H1 (cell line): Measurements from ENCODE around the gene RBM26. TPM values are rescaled to one million over a fixed set of nuclear protein-coding genes. Genes with fewer than 3 reads are reported as not detected.

ENCODE experiments used
- CHD7 ChIP-seq: fragments of 300-600 bp; sonication (generic); IDR thresholded peaks from 2 replicates; pipeline ENCODE4 v1.7.1; 2012; ENCODE audit warnings: low read length, moderate library complexity, mild to moderate bottlenecking, inconsistent platforms; ENCODE audit not compliant: insufficient replicate concordance
- MAX ChIP-seq: IDR thresholded peaks from 2 replicates; pipeline ENCODE4 v1.6.1; 2012; ENCODE audit warnings: inconsistent platforms
- RFX5 ChIP-seq: IDR thresholded peaks from 2 replicates; pipeline ENCODE4 v1.6.1; 2011; ENCODE audit warnings: low read depth, low read length, improper control_type of control experiment, borderline replicate concordance
- polyA plus RNA-seq, 7 experiments: library from polyadenylated mRNA; depleted of rRNA in 3 of 7; stranded (reverse) in 5 of 7; unstranded in 2 of 7; fragments of >200 nt in 5 of 7; fragments of 200-250 nt in 2 of 7; gene quantifications; 1 replicate in 5 of 7; 2 replicates in 1 of 7; 4 replicates in 1 of 7; pipeline versions ENCODE4 v1.2.1 to v1.2.3, GENCODE V29; 2011 to 2013; ENCODE audit warnings: missing spikeins in 2 of 7, mixed read lengths in 2 of 7
- total RNA-seq: library from RNA; stranded (reverse); fragmentation: NEBNext Ultra II Directional; extraction: Animal tissue kit (Norgen Biotek cat#: 25700); gene quantifications from 2 replicates; pipeline ENCODE4 v1.2.1, GENCODE V29; 2021

The RBM26 gene
- total and polyA plus RNA-seq, 2 of the 8 experiments (the other 6 are each of a cell fraction or from before 2014, with no cell fraction given), result 20.3 to 65.5 TPM

GRCh38 chr13:79429309-79429708, 23.3 kb upstream of the RBM26 start (continued):
- no peak for TF ChIP-seq CHD7
- TF ChIP-seq MAX, result no peak
- no peak for TF ChIP-seq RFX5
